K562 (cell line): ENCODE data around the gene ARL4C. TPM values are rescaled to one million over a fixed set of nuclear protein-coding genes. Genes with fewer than 3 reads are reported as not detected.

ENCODE experiments used
- CTCF ChIP-seq, 3 experiments: IDR thresholded peaks in 2 of 3; conservative IDR thresholded peaks in 1 of 3; 2 replicates each; pipeline ENCODE4 v1.5.1; 2011 to 2012; ENCODE audit warnings: low read length in 3 of 3, mild to moderate bottlenecking in 3 of 3, control low read depth in 2 of 3, improper control_type of control experiment in 1 of 3, inconsistent platforms in 1 of 3, low read depth in 1 of 3, mixed read lengths in 1 of 3, moderate library complexity in 1 of 3; ENCODE audit not compliant: insufficient read depth in 2 of 3
- SMC3 ChIP-seq: conservative IDR thresholded peaks from 2 replicates; pipeline ENCODE4 v1.6.1; 2011; ENCODE audit warnings: low read depth, low read length, improper control_type of control experiment; ENCODE audit not compliant: insufficient read depth
- ZNF318 ChIP-seq, 2 experiments: fragments of 450-650 bp; IDR thresholded peaks; 2 replicates each; pipeline ENCODE4 v1.6.1; 2016; ENCODE audit warnings: mild to moderate bottlenecking in 2 of 2, borderline replicate concordance in 1 of 2, low read depth in 1 of 2, moderate library complexity in 1 of 2
- polyA plus RNA-seq, 8 experiments: library from polyadenylated mRNA; depleted of rRNA in 4 of 8; stranded (reverse) in 5 of 8; unstranded in 3 of 8; fragments of >200 nt; fragmentation: Nextera tagmentation in 2 of 8; fragmentation: Illumina TruSeq in 1 of 8; extraction: Ambion mirVana in 2 of 8; extraction: Trizol in 1 of 8; gene quantifications; 2 replicates each; pipeline versions ENCODE4 v1.2.1 to v1.2.3, GENCODE V29; 2011 to 2014; ENCODE audit warnings: inconsistent platforms in 1 of 8, missing spikeins in 1 of 8
- total RNA-seq, 7 experiments: library from RNA; depleted of rRNA in 6 of 7; stranded (reverse); fragments of >200 nt in 6 of 7; fragmentation: Illumina TruSeq in 2 of 7; extraction: Trizol in 2 of 7; gene quantifications; 2 replicates each; pipeline versions ENCODE4 v1.2.1 to v1.2.3, GENCODE V29; 2011 to 2021; ENCODE audit warnings: low replicate concordance in 1 of 7

The ARL4C gene
- total and polyA plus RNA-seq, 9 of the 15 experiments (the other 6 are each of a cell fraction or from before 2014, with no cell fraction given) = 0.03 to 0.11 (median 0.04) TPM; not detected in 5

- TF ChIP-seq ZNF318 (IDR thresholded peaks at IDR 0.05; ENCODE audit: borderline replicate concordance in 1 of 2, low read depth in 1 of 2) (no peak), SMC3 (peak; percentile 62), CTCF (IDR thresholded peaks at IDR 0.05 in 2 of 3, conservative IDR thresholded peaks at IDR 0.05 in 1 of 3; ENCODE audit: insufficient read depth in 2 of 3, low read depth in 1 of 3, low read length in 3 of 3) (peak; percentile 63 to 68 (median 63))
Observed at GRCh38 chr2:234544659-234545611, 48.1 kb upstream of the ARL4C start (continued).
